HG02870 (cell line): ENCODE results near the gene EMILIN1.
"Not testable (repeated sequence)": the region's sequence is repeated elsewhere in the genome, so short reads cannot be mapped to it uniquely, and the experiment has no call there.

ENCODE experiments used
- ATAC-seq: cut with Tn5 transposase; IDR thresholded peaks from one replicate; pipeline ENCODE4 v1.9.1; 2021; ENCODE audit warnings: mild to moderate bottlenecking, moderate library complexity; ENCODE audit not compliant: unreplicated experiment

The EMILIN1 gene

DNA sequence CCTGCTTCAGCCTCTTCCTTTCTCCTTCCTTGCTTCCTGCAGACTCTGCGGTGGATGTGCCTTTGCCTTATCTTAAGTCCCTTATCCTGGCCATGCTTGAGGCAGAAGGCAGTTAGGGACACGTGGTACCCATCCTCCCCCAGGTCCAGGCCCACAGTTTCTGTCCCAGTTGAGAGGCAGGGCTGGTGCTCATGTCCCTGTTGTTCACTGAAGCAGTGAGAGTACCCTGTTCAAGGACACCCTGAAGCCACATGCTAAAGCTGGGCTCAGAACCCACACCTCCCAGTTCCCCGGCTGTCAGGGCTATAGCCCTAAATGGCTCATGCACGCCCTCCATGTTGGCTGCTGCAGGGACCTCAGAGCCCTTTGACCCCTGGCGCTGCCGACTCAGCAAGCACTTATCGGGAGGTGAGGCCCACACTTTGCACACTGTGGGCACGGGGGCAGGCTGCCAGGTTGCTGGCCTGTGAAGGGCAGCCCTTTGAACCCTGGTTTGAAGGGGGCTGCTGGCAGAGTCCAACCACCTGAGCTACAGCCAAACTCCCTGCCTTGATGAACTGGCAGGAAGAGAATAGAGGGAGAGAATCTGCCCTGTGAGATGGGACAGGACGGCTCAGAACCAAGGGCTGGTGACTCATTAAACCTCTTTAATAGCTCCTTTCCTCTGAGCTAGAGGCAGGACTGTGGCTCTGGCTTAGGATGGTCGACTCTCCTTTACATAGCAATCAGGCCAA, 14.4 kb downstream of the EMILIN1 start:
- ATAC-seq = no peak

DNA sequence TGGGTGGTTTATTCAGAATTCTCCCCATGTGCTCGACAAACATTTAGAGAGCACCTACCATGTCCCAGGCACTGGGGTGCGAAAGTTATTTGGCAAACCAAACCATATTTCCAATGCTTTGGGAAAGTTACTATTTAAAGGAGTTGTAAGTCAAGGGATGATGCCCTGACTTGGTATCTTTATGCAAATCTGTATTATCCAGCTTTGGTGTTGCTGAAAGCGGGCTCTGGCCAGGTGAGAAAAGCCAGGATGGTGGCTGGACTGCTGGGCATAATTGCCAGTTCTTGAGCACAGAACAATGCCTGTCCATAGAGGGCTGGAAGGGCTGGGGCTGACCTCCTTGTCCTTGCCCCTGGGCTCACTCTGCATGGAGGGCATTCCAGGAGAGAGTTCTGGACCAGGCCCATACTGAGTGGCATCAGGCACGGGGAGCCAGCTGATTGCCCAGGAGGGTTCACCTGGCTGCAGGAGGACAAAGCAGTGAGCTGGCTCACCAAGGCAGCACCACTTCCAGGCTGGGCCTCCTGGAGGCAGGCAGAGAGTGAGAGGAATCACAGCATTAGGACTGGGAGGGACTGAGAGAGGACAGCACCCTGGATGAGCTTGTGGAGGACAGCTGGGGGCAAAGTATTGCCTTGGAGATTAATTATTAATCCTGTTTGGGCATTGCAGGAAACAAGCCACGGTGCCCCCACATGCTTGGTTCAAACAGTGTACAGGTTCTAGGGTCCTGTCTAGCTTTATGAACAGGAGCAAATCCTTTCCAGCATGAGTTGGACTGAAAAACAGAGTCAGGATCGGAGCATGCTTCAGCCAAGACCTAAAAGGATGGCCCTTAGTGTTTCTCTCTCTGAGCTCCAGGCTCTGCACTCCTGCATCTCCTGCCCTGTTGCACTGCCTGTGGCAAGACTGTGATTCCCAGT, 15.3 kb downstream of the EMILIN1 start:
- no peak for ATAC-seq

DNA sequence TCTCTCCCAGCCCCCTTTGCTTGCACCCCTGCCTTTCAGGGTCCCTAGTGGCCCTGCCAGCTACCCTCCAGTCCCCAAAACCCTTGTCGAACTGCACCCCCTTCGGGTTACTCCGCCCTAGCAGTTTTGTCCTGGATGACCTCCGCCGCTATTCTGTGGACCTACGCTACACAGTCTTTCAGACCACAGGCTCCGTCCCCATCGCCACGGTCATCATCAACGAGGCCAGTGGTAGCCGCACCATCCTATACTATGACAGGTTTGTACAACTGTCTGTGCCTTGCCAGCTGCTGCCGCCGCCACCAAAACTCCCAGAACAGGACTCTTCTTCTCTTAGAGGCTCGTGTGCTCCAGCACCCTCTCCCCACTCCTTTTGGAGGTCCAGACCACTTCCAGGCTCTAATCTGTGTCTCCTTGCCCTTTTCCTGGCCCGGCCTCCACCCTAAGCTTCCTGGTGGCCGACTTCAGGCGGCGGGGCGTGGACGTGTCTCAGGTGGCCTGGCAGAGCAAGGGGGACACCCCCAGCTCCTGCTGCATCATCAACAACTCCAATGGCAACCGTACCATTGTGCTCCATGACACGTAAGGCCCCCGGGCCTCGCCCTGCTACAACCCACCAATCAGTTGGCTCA, 16.1 kb downstream of the EMILIN1 start:
- no peak for ATAC-seq

DNA sequence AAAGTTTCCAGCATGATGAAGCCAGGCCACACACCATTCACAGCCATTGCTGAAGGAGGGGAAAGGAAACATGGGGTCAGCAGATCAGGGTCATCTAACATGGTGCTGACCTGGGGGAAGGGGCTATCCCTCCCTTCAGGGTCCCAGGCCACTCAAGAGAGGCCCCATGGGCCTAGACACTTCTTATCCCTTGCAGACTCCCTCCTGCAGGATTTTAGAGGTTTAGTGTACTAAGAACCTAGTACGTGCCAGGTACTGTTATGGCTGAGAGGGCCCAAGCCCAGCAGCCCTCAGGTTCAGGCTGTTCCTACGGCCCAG, 17.0 kb downstream of the EMILIN1 start:
- ATAC-seq = no peak

DNA sequence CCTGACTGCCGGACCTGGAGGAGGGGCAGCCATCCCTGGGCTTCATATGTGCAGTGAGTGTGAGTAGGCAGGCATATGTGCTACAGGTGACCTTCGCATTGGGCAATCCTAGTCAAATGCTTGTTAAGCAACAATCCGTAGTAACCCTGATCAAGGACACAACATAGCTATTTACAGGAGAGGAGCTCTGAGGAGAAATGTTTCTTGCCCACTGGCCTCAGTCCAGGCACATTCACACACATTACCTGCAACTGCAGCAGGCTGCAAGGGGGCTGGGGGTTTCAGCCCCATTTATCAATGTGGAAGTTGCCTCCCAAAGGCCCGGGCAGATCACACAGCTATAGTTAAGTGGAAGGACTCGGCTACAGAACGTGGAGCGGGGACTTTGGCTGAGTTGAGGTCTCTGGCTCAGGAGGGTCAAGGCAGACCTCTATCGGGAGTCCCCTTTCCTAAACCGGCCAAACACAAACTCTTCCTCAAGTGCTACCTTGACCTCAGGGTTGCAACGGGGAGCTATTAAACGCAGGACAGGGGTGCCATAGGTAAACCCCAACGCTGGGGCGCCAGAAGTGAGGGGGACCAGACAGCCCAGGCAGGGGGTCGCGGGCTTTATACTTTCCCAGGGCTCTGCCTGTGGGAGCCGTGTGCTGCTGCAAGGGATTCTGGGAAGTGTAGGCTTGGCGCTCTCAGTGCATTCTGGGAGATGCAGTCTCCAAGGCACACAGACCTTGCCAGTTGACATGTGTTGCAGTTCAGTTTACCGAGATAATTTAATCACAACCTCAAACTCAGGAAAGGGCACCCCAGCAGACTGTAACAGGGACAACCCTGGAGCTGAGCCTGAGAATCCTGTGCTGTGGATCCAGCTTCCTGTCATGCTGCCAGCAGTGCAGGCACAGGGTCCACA, 17.6 kb downstream of the EMILIN1 start:
- peak; percentile 58 for ATAC-seq

DNA sequence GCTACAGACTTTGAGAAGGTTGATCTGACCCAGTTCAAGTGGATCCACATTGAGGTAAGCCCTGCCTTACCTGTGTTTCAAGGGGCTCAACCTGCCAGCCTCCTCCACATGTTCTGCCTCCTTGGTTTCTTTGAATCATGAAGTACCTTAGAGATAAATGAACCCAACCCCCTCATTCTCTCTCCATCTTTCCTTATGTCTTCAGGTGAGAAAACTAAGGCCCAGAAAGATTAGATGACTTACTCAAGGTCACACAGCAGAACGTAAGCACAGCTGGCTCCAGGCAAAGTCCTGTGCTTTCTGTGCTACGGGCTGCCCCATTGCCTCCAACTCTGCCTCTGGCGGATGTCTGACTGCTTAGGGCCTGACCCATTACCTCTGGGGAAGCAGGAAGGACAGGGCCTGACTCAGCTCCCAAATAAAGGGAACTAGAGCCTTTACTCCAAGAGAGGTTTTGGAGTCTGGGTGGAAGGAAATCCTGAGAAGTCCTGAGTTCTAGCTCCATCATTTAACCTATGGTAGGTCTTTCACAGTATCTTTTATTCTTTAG, 18.4 kb downstream of the EMILIN1 start:
- no peak for ATAC-seq

DNA sequence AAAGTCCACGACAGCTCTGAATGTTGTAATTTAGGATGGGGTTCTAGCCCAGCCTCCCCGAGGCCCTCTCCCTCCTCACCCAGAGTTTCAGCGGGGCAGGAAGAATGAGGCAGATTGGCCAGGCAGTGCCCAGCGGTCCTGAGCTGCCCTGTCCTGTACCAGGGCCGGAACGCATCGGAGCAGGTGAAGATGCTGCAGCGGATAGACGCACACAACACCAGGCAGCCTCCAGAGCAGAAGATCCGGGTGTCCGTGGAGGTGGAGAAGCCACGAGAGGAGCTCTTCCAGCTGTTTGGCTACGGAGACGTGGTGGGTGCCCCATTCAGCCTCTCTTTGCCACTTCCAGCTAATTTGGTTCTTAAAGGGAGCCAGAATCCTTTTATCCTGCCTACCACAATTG, 18.9 kb downstream of the EMILIN1 start:
- no peak for ATAC-seq

DNA sequence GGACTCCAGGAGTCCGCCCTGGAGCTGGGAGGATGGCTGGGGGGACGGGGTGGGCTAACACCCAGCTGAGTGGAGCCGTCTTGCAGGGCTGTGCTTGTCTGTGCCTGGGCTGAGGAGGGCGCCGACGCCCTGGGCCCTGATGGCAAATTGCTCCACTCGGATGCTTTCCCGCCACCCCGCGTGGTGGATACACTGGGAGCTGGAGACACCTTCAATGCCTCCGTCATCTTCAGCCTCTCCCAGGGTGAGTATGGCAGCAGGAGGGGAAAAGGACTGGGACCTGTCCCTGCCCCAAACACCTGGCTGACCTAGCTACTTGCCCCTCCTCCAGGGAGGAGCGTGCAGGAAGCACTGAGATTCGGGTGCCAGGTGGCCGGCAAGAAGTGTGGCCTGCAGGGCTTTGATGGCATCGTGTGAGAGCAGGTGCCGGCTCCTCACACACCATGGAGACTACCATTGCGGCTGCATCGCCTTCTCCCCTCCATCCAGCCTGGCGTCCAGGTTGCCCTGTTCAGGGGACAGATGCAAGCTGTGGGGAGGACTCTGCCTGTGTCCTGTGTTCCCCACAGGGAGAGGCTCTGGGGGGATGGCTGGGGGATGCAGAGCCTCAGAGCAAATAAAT, 21.0 kb downstream of the EMILIN1 start:
- no peak for ATAC-seq

DNA sequence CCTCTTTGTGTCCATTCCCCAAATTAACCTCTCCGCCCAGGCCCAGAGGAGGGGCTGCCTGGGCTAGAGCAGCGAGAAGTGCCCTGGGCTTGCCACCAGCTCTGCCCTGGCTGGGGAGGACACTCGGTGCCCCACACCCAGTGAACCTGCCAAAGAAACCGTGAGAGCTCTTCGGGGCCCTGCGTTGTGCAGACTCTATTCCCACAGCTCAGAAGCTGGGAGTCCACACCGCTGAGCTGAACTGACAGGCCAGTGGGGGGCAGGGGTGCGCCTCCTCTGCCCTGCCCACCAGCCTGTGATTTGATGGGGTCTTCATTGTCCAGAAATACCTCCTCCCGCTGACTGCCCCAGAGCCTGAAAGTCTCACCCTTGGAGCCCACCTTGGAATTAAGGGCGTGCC, 21.6 kb downstream of the EMILIN1 start:
- no peak for ATAC-seq

DNA sequence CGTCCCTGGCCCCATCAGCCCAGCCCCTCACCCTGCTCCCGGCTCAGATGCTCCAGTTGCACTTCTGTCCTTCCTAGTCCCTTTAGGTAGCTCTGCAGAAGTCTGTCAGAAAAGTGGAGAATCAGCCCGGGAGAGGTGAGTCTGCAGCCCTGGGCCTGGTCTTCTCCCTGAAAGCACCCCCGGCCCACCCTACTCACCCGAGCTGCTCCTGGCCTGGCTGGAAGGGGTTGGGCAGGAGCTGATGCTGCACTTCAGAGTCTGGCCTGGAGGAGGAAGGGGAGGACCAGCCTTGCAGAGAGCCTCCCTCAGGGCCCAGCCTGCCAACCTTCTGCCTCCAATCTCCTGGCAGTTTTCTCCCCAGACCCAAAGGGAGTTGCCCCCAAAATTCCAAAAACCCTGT, 23.9 kb downstream of the EMILIN1 start:
- no peak for ATAC-seq

DNA sequence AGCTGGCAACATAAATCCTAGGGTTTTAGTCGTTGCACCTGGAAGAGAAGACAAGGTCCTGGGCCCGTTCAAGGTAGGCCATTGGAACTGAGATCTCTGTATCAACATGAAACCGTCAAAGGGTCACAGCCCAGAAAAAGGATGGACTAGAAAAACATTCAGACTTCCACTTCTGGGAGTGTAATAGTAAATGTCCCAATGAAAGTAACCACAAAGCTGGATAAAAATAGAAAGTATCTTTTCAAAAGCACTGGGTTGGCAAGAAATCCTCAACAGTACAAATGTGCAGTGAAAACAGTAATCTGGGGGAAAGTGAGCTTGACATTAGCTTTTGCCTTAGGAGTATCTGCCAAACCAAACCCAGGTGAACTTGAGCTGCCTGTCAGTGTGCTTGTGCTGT, 27.6 kb downstream of the EMILIN1 start:
- ATAC-seq = no peak

DNA sequence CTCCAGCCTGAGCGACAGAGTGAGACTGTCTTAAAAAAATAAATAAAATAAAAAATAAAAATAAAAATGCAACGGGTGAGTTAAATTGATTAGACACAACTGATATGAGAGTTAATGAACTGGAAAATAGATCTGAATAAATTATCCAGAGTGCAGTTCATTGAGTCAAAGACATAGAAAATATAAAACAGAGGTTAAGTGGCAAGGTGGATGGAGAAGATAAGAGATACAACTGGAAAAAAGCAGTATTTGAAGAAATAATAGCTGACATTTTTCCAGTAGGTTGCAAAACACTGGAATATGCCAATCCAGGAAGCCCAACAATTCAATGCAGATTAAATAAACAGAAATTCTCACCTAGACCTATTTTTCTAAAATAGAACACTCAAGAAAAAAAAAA, 29.8 kb downstream of the EMILIN1 start:
- no peak for ATAC-seq

DNA sequence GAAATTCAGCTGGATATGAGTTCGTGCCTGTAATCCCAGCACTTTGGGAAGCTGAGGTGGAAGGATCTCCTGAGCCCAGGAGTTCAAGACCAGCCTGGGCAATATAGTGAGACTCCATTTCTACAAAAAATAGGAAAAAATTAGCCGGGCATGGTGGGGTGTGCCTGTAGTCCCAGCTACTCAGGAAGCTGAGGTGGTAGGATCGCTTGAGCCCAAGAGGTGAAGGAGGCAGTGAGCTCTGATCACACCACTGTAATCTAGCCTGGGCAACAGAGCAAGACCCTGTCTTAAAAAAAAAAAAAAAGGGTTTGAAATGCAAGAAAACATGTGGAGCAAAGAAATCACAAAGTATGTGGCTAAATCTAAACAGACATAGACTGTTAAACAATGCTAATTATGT, 30.7 kb downstream of the EMILIN1 start:
- no peak for ATAC-seq

DNA sequence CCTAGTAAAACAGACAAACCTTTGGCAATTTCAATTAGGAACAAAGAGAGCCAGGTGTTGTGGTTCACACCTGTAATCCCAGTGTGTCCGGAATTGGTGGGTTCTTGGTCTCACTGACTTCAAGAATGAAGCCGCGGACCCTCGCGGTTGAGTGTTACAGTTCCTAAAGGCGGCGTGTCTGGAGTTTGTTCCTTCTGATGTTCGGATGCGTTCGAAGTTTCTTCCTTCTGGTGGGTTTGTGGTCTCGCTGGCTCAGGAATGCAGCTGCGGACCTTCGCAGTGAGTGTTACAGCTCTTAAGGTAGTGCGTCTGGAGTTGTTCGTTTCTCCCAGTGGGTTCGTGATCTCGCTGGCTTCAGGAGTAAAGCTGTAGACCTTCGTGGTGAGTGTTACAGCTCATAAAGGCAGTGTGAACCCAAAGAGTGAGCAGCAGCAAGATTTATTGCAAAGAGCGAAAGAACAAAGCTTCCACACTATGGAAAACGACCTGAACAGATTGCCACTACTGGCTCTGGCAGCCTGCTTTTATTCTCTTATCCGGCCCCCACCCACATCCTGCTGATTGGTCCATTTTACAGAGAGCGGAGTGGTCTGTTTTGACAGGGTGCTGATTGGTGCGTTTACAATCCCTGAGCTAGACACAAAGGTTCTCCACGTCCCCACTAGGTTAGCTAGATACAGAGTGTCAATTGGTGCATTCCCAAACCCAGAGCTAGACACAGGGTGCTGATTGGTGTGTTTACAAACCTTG, 32.4 kb downstream of the EMILIN1 start:
- ATAC-seq = not testable (repeated sequence)

DNA sequence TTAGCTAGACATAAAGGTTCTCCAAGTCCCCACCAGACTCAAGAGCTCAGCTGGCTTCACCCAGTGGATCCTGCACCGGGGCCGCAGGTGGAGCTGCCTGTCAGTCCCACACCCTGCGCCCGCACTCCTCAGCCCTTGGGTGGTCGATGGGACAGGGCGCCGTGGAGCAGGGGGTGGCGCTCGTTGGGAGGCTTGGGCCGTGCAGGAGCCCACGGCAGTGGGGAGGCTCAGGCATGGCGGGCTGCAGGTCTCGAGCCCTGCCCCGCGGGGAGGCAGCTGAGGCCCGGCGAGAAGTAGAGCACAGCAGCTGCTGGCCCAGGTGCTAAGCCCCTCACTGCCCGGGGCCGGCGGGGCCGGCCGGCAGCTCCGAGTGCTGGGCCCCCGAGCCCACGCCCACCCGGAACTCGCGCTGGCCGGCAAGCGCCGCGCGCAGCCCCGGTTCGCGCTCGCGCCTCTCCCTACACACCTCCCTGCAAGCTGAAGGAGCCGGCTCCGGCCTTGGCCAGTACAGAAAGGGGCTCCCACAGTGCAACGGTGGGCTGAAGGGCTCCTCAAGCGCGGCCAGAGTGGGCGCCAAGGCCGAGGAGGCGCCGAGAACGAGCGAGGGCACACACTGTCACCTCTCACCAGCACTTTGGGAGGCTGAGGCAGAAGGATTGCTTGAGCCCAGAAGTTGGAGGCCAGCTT, 33.1 kb downstream of the EMILIN1 start:
- ATAC-seq = not testable (repeated sequence)

DNA sequence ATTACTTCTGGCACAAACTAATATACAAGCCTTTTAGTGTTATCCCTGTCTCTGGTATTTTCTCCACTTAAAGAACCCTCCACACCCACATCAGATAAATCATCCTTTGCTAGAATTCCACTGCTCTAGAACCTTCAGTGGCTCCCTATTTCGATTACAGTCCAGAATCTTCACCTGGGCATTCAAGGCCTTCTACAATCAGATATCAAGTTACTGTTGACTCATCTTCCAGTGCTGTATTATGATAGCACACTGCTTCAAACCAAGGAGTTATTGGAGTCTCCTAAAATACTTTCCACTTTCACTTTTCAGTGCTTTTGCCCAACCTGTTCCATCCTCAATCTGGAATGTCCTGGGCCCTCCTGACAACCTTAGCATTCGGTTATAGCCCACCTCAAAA, 37.1 kb downstream of the EMILIN1 start:
- no peak for ATAC-seq

DNA sequence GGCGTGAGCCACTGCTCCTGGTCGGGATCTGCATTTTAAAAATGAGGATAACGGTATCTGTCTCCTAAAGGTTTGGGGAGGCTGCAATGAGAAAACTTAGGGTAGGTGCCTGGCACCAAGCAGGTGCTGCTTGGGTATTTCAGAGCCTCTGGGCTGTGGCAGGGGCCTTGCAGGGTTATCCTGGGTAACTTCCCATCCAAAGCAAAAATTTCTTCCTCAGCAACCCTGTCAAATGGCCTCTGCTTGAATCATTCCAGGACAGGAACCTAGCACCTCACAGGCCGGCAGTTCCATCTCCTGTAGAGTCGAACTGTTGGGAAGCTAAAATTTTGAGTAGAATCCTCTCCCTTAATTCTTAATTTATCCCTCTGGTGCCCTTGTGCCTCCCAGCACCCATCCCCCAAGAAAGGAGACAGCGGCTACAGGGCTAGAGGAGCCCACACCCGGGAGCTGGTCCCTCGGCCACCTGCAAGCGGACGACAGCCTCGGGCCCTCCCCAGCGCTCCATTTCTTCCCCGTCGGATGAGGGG, 39.6 kb downstream of the EMILIN1 start:
- ATAC-seq = no peak

DNA sequence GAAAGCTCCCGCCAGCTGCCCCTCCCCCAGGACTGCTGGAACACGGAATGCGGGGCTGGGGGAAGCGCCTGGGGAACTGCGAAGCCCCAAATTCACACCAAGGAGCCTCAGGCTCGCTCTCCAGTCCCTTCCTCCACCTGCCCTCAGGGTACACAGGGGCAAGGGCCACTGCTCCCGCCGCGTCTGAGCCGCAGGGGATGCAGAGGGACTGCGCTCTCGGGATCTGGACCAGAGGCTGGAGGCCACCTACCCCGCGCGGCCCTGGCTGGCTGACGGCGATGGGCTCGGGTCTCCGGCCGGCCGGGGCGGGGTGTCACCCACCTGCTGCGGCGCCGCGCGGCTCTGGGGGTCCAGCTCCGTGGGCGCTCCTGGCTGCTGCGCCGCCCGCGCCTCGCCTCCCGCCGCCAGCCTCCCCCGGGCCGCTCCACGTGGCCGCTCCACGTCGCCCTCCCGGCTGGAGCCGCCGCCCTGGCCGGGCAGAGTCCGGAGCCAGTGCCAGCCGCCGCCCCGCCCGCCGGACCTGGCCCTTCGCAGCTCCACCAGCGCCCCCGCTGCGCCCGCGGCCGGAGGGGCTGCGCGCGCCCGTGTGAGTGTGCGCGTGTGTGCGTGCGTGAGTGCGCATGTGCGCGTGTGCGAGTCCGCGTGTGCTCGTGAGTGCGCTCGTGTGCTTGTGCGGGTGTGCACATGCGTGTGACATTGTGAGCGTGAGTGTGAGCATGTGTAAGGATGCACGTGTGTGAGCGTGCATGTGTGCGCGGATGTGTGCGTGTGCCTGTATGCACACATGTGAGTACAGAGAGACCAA, 40.3 kb downstream of the EMILIN1 start, which contains the start of gene CGREF1:
TSS of gene CGREF1 (minus strand) at position 604 of the 805 bp plus-strand sequence. CDS start 14,762 bp downstream, outside the sequence.
- no peak for ATAC-seq
